Stimulated activated memory B cell treated with anti-CD40 and anti-IgM and Interleukin-4, amounts not matched to agents 10 μg/mL and 1 μg/mL and 100 μg/mL, for 72 hours (primary cell): ENCODE data around the gene HYI.
"Not testable (repeated sequence)": the region's sequence is repeated elsewhere in the genome, so short reads cannot be mapped to it uniquely, and the experiment has no call there.

Source experiments
- ATAC-seq: fragments of 150-1000 bp; cut with Tn5 transposase; 2 replicates; pipeline ENCODE4 v1.10.0; 2021
- H3K27ac Mint-ChIP-seq: one replicate; pipeline ENCODE4 v1.8.0; 2022; ENCODE audit warnings: mild to moderate bottlenecking, mixed read lengths
- H3K27me3 Mint-ChIP-seq: one replicate; pipeline ENCODE4 v1.8.0; 2022; ENCODE audit warnings: mixed read lengths
- H3K36me3 Mint-ChIP-seq: one replicate; pipeline ENCODE4 v1.8.0; 2022; ENCODE audit warnings: mixed read lengths
- H3K4me1 Mint-ChIP-seq: one replicate; pipeline ENCODE4 v1.8.0; 2022; ENCODE audit warnings: mixed read lengths
- H3K4me3 Mint-ChIP-seq: one replicate; pipeline ENCODE4 v1.8.0; 2022; ENCODE audit warnings: mild to moderate bottlenecking, moderate library complexity, mixed read lengths
- H3K9me3 Mint-ChIP-seq: one replicate; pipeline ENCODE4 v1.8.0; 2022; ENCODE audit warnings: mixed read lengths

Gene HYI

DNA sequence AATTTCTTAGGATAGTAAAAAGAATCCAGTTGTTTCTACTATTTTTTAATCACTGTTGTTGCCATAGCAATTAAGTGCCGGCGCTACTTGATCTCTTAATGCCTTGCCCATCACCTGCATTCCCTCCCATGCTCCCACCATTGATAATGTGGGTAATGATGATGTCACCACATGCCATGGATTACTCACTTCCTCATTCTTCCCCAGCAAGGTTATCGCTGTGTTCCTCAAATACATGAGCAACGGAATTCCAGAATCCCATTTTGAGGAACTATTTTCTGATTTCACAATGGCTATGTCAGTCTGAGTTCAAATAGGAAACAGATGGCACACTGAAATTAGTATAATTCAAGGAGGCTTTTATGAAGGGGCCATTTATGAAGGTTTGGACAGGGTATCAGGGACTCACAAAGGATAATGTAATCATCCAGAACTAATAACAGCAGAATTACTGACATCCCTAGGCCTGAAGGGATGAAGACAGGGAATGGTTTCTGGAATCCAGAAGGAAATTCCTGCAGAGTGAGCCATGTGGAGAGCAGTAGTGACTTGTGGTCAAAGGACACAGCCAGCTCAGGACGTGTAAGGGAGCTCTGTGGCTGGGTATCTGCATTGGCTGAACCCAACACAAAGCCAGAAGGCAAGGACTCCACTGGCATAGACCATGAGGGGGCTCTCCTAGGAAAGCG lies 18.9 kb upstream of the HYI start:
- not testable (repeated sequence) for H3K4me3 Mint-ChIP-seq, H3K27ac Mint-ChIP-seq, H3K36me3 Mint-ChIP-seq, ATAC-seq, H3K4me1 Mint-ChIP-seq, H3K9me3 Mint-ChIP-seq
- H3K27me3 Mint-ChIP-seq = peaks cover 15% of the 10 kb centered on the region

DNA sequence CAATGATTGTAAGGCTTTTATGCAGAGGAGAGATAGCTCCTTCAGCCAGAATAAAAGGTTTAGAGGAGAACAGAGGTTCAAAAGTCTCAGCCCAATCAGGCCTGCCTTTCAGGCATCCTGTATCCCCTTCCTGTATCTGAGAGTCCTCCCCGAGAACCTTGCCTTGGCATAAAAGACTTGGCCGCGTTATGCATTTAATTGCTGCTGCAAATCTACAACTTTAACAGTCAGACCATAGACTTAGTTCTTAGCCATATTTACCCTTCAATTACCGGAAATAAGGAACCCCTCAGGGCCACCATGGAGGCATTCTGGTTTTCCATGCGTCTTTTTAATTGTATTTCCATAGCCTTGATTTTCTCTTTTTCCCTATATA lies 18.3 kb upstream of the HYI start:
- Mint-ChIP-seq H3K4me3 (no peak overlapping the region), H3K27ac (no peak overlapping the region), H3K9me3 (no peaks in the 10 kb centered on the region), H3K27me3 (peaks cover 10% of the 10 kb centered on the region), H3K4me1 (no peaks in the 10 kb centered on the region), H3K36me3 (no peaks in the 10 kb centered on the region)
- ATAC-seq = no peak

DNA sequence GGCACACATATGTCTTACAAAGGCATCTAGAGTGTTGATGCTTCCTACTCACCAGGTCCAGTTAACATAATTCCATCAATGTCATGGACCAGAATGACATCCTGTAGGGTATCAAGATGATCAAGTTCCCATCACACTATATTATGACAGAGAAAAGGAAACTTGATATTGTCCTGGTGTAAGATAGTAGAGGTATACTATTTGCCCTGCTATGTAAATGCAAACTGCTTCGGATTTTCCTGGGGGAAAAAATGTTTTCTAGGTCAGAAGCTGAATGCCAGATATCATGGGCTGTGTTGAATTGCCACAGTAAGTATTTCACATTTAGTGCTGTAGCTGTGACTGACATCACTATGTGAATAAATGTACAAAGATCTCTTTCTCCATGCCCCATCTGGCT lies 16.2 kb upstream of the HYI start:
- H3K4me1 Mint-ChIP-seq = no peaks in the 10 kb centered on the region
- no peaks in the 10 kb centered on the region for H3K36me3 Mint-ChIP-seq
- H3K27ac Mint-ChIP-seq = no peak overlapping the region
- no peak for ATAC-seq
- H3K4me3 Mint-ChIP-seq = no peak overlapping the region
- peaks cover 9% of the 10 kb centered on the region for H3K27me3 Mint-ChIP-seq
- no peaks in the 10 kb centered on the region for H3K9me3 Mint-ChIP-seq

DNA sequence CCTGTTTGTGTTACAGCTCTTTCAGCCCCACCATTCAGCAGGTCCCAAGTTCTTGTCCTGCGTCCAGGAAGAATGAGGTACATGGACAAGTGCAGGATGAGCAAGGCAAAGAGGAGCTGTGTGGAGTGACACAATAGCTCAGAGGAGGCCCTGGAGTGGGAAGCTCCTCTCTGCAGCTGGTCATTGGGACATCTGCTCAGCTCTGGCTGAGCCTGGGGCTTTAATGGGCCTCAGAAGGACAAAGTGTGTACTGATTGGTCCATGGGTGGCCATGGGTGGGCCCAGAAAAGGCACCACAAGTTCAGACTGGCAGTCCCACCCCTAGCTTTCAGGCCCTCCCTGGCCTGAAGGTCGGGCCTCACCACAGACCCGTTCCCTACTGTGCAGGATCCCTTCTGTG lies 14.7 kb upstream of the HYI start:
- no peak overlapping the region for H3K4me3 Mint-ChIP-seq
- H3K36me3 Mint-ChIP-seq = no peaks in the 10 kb centered on the region
- H3K4me1 Mint-ChIP-seq = no peaks in the 10 kb centered on the region
- ATAC-seq = no peak
- peaks cover 9% of the 10 kb centered on the region for H3K27me3 Mint-ChIP-seq
- H3K27ac Mint-ChIP-seq = no peak overlapping the region
- no peaks in the 10 kb centered on the region for H3K9me3 Mint-ChIP-seq

DNA sequence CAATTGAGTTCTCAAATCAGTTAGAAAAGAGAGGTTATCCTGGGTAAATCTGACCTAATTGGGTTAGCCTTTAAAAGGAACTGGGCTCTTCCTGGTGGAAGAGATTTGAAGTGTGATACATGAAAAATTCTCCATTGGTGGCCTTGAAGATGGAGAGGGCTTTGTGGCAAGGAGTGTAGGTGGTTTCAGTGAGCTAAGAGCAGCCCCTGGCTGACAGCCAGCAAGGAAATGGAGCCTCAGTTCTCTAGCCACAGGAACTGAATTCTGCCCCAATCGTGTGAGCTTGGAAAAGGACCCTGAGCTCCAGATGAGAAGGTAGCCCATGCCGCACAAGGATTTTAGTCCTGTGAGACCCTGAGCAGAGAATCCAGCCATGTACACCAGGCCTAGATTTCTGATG lies 12.7 kb upstream of the HYI start:
- ATAC-seq = no peak
- Mint-ChIP-seq H3K27me3 (peaks cover 9% of the 10 kb centered on the region), H3K27ac (no peak overlapping the region), H3K4me3 (no peak overlapping the region), H3K9me3 (no peaks in the 10 kb centered on the region), H3K36me3 (no peaks in the 10 kb centered on the region), H3K4me1 (no peaks in the 10 kb centered on the region)

DNA sequence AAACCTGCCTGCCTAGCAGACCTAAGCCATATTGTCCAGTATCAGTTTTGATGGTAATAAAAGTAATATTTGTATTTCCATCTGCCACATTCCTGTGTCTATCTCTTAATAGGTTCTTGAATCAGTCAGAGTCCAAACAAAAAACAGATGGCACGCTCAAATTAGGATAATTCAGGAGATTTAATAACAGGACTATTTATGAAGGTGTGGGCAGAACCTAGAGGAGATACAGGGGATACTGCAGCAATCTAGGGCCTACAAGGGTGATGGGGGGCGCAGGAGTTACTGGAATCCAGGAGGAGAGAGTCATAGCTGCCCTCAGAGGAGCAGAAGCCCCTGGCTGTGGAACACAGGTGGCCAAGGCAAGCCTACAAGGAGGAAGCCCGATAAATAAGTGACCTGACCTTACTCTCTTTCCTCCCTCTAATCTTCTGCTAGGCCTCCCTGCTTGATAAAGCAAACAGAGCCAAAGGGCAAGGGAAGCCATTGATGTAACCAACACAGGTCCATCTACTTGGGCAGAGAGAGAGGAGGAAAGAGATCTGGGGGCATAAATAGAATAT lies 11.9 kb upstream of the HYI start:
- no peaks in the 10 kb centered on the region for H3K36me3 Mint-ChIP-seq
- no peak overlapping the region for H3K27ac Mint-ChIP-seq
- ATAC-seq = no peak
- peaks cover under 1% of the 10 kb centered on the region for H3K27me3 Mint-ChIP-seq
- H3K9me3 Mint-ChIP-seq = no peaks in the 10 kb centered on the region
- no peak overlapping the region for H3K4me3 Mint-ChIP-seq
- no peaks in the 10 kb centered on the region for H3K4me1 Mint-ChIP-seq

DNA sequence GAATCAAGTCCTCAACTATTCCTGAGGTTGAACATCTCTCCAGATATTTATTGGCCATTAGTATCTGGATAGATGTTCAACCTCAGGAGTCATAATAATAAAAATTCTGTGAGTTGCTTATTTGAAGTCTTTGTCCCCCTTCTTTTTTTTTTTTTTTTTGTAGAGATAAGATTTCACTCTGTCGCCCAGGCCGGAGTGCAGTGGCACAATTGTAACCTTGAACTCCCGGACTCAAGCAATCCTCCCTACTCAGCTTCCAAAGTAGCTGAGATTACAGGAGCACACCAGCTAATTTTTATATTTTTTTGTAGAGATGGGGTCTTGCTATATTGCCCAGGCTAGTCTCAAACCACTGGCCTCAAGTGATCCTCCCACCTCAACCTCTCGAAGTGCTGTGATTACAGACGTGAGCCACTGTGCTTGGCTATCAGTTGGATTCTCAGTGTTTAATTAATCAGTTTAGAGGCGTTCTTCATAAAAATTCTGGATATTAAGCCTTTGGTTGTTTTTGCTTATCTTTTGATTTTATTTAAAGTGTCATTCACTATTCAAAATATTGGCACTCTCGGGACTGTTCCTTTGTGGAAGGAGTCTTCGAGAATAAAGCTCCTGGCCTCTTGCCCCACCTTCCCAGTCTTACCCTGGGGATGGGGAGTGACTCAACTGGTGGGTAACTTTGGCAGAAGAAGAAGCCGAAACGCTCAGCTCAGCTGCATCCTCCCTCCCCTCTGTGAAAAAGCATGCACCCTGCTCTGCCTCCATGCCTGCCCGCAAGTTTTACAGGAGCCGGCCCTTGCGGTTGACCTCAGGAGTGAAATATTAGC lies 11.2 kb upstream of the HYI start:
- Mint-ChIP-seq H3K9me3 (no peaks in the 10 kb centered on the region), H3K4me1 (no peaks in the 10 kb centered on the region), H3K27me3 (no peaks in the 10 kb centered on the region), H3K36me3 (no peaks in the 10 kb centered on the region), H3K27ac (no peak overlapping the region), H3K4me3 (no peak overlapping the region)
- no peak for ATAC-seq

DNA sequence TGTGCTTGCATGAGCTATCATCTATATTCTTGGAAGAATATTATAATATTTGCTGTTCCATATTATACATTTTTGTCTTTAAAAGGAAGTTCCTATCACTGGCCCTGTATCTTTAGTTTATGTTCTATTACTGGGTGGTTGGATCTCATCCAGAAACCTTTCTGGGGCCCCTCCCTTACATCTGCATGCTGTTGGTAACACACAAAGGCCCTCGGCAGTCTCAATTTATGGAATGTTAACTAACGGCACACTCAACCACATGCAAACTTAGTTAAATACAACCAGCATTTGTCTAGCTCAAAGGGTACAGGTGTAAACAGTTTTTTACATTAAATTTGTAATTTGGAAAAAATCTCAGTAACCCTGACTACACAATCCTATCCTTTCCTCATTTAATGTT lies 9.7 kb upstream of the HYI start:
- Mint-ChIP-seq H3K9me3 (no peaks in the 10 kb centered on the region), H3K4me1 (no peaks in the 10 kb centered on the region), H3K27ac (no peak overlapping the region), H3K4me3 (no peak overlapping the region), H3K36me3 (no peaks in the 10 kb centered on the region), H3K27me3 (peaks cover 2% of the 10 kb centered on the region)
- no peak for ATAC-seq

DNA sequence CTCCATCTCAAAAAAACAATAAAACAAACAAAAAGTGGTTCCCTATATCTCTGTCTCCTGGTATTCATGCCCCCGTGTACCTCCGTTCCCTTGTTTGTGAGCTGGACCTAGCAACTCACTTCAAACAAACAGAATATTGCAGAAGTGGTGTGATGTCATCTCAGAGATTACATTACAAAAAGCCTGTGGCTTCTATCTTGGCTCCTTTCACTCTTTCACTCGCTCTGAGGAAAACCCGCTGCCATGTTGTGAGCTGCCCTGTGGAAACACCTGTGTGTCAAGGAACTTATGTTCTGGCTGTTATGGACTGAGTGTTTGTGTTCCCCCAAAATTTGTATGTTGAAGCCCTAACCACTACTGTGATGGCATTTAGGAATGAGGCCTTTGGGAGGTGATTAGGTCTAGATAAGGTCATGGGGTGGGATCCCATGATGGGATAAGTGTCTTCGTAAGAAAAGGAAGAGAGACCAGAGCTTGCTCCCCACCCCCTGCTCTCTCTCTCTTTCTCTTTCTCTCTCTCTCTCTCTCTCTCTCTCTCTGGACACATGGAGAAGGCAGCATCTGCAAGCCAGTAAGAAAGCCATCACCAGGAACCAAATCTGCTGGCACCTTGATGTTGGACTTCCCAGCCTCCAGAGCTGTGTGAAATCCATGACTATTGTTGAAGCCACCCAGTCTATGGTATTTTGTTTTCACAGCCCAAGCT lies 7.4 kb upstream of the HYI start:
- H3K9me3 Mint-ChIP-seq = no peaks in the 10 kb centered on the region
- H3K4me3 Mint-ChIP-seq = no peak overlapping the region
- H3K4me1 Mint-ChIP-seq = no peaks in the 10 kb centered on the region
- H3K27me3 Mint-ChIP-seq = peaks cover 10% of the 10 kb centered on the region
- no peaks in the 10 kb centered on the region for H3K36me3 Mint-ChIP-seq
- ATAC-seq = no peak
- H3K27ac Mint-ChIP-seq = no peak overlapping the region

DNA sequence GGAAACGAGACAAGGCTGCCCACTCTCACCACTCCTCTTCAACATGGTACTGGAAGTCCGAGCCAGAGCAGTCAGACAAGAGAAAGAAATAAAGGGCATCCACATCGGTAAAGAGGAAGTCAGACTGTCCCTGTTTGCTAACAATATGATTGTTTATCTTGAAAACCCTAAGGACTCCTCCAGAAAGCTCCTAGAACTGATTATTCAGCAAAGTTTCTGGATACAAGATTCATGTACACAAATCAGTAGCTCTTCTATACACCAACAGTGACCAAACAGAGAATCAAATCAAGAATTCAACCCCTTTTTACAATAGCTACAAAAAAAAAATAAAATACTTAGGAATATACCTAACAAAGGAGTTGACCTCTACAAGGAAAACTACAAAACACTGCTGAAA lies 4.6 kb upstream of the HYI start:
- H3K9me3 Mint-ChIP-seq, H3K4me1 Mint-ChIP-seq, ATAC-seq, H3K4me3 Mint-ChIP-seq, H3K36me3 Mint-ChIP-seq, H3K27ac Mint-ChIP-seq, H3K27me3 Mint-ChIP-seq: not testable (repeated sequence)

DNA sequence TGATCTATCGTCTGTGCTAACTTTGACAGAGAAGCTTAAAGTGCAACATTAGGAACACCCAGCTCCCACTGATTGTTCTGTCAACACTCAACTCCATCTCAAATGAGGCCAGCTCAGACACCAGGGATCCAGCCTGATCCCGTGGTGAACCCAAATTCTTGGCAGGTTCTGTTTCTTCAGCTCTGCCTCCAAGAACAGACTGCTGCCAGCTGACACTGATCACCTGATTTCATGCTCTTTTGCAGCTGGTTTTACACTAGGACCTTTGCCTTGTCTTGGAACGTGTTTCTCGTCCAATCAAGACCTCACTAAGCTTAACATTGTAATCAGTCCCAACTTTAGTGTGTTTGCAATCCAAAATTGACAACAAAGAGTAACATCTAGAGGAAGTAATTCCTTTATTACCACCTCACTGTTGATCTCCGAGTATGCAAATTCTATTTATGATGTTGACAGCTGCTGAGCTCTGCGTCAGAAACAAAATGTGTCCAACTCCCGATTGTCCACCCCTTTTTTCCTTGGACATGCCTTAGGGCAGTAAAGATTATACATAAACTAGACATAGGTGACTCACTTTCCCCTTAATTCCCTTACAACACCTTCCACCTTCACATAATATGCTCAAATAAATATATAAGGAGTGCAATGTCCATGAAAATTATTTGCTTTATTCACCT lies 1.6 kb upstream of the HYI start:
- no peak overlapping the region for H3K4me3 Mint-ChIP-seq
- H3K27ac Mint-ChIP-seq = no peak overlapping the region
- H3K27me3 Mint-ChIP-seq = peaks cover 10% of the 10 kb centered on the region
- H3K36me3 Mint-ChIP-seq = peaks cover 24% of the 10 kb centered on the region
- no peaks in the 10 kb centered on the region for H3K9me3 Mint-ChIP-seq
- ATAC-seq = no peak
- peaks cover 18% of the 10 kb centered on the region for H3K4me1 Mint-ChIP-seq

DNA sequence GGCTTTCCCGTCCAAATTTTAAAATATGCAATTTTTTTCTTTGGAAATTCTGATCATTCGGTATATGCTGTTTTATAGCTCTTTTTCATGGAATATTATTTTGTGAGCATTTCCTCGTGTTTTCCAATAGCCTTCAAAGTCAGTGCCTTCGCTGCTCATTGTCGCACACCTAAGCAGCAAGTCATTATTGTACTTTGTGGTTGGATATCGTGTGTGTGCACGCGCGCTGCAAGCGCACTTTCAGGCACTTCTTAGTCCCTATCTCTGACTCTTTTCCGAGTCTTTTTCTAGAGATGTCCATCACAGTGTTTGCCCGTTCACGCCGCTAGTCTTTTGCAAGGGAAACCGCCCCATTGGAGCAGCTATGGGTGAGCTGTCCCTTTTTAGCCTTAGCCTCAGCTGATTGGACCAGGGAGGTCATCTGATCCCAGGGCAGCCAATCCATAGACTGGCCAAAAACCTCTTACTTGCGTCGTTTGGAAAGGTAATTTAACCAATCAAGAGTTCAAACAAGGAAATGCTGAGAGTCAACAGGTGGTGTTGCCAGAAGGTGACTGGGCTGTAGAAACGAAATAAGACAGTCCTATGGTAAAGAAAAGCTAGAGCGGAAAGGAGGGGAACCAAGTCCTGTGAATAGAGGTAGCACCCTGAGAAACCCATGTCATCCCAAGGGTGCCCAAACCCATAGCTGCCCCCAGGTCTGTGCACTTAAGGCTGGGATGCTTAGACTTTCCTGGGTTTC lies 710 bp upstream of the HYI start:
- H3K36me3 Mint-ChIP-seq = peaks cover 30% of the 10 kb centered on the region
- ATAC-seq = peak; percentile 88
- peaks cover 10% of the 10 kb centered on the region for H3K27me3 Mint-ChIP-seq
- peak overlapping the region; percentile 84 for H3K4me3 Mint-ChIP-seq
- H3K4me1 Mint-ChIP-seq = peaks cover 18% of the 10 kb centered on the region
- peak overlapping the region; percentile 80 for H3K27ac Mint-ChIP-seq
- no peaks in the 10 kb centered on the region for H3K9me3 Mint-ChIP-seq

DNA sequence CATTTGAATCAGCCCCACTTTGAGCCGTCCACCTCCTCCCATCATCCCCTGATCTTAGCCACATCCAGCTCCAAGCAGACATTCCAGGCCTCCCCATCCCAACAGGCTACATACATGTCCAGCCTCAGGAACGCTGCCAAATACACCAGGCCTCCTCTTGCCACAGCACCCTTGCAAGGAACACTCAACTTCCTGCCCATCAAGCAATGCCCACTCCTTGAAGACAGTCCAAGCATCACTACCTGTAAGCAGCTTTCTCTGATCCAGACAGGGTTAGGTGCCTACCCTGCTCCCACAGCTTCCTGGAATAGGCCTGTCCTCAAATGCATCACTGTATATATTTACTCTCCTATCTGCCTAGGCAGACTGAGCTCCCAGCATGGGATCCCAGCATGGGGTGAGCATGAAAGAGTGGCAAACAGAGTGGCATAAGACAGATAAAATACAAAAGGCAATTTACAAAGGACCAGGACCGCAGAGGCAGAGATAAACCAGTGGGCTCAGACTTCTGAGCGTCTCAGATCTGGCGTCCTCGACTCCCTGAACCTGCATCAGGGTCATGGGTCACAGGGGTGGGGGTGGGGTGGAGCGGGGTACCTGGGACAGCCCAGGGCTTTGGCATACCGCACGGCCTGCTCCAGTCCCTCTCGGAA lies 816 bp downstream of the HYI start:
- Mint-ChIP-seq H3K4me3 (peak overlapping the region; percentile 61), H3K9me3 (no peaks in the 10 kb centered on the region), H3K36me3 (peaks cover 38% of the 10 kb centered on the region), H3K4me1 (peaks cover 18% of the 10 kb centered on the region), H3K27ac (peak overlapping the region; percentile 3), H3K27me3 (peaks cover 2% of the 10 kb centered on the region)
- no peak for ATAC-seq
